GM18508 (cell line): ENCODE results near the gene PRDM8.

Source experiments
- ATAC-seq: cut with Tn5 transposase; IDR thresholded peaks from one replicate; pipeline ENCODE4 v1.9.1; 2021; ENCODE audit warnings: moderate number of reproducible peaks; ENCODE audit not compliant: insufficient read depth, unreplicated experiment

The PRDM8 gene

GRCh38 chr4:80199004-80199560 lies 1.8 kb downstream of the PRDM8 start:
- no peak for ATAC-seq

GRCh38 chr4:80199947-80200346 lies 2.6 kb downstream of the PRDM8 start:
- ATAC-seq, result no peak

DNA sequence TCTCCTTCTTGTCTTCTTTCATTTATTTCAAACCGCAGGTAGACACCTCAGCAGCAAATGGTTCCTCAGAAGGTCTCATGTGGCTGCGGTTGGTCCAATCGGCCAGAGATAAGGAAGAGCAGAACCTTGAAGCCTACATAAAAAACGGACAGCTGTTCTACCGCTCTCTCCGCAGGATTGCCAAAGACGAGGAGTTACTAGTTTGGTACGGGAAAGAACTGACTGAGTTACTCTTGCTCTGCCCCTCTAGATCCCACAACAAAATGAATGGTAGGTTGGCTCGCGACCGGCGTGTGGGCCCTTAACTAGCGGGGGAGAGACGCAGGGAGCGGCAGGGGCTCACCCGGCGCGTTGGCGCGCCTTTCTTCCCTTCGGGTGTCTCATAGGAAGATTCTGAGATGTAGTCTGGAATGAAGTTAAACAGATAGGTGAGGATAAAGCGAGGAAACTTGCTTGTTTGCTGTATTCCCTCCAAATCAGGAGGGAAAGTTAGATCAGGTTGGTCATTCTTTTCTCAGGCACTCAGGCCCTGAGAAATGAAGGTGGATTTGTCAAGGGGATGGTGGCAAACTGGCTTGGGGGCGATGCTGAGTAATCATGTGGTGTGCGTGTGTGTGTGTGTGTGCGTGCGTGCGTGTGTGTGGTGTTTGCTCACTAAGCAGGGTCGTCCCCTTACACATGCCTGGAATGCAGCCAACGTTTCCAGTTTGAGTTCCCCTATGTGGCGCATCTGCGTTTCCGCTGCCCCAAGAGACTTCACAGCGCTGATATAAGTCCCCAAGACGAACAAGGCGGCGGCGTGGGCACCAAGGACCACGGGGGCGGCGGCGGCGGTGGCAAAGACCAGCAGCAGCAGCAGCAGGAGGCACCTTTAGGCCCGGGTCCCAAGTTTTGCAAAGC lies 4.2 kb downstream of the PRDM8 start:
- peak; percentile 7 for ATAC-seq

- ATAC-seq, result peak; percentile 51
These were observed 4.9 kb downstream of the PRDM8 start for GRCh38 chr4:80202190-80202711.

DNA sequence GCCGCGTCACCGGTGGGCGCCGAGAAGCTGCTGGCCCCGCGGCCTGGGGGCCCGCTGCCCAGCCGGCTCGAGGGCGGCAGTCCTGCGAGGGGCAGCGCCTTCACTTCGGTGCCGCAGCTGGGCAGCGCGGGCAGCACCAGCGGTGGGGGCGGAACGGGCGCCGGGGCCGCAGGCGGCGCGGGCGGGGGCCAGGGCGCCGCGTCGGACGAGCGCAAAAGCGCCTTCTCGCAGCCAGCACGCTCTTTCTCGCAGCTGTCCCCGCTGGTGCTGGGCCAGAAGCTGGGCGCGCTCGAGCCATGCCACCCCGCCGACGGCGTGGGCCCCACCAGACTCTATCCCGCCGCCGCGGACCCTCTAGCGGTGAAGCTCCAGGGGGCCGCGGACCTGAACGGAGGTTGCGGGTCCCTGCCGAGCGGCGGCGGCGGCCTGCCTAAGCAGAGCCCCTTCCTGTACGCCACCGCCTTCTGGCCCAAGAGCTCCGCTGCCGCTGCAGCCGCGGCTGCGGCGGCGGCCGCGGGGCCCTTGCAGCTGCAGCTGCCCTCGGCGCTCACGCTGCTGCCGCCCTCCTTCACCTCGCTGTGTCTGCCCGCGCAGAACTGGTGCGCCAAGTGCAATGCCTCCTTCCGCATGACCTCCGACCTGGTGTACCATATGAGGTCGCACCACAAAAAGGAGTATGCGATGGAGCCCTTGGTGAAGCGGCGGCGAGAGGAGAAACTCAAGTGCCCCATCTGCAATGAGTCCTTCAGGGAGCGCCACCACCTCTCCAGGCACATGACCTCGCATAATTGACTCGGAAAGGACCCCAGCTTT lies 5.6 kb downstream of the PRDM8 start:
- no peak for ATAC-seq

DNA sequence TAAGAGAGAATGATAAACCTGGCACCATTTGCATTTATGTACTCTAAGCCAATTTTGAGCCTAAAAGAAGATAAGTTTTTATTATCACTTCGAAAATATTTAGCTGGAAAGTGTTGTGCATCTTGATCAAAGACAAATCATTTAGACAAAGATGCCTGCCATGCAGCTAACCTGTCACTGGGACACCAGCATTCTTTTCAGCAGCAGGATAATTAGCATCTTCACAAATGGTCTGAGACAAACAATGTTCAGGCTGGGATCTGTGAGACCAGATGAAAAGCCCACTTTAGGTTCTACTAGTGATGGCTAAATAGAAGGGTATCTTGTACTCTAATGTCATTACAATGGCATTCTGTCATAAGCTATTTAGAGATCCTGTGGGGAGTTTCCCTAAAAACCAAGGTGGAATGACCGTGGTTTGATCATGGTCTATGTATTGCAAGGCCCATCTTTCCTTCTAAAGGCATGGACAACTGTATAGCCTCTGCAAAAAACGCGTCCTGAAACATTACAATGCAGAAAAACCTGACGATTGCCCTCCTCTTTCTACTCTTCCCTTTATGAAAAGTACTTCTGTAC lies 7.2 kb downstream of the PRDM8 start:
- no peak for ATAC-seq

DNA sequence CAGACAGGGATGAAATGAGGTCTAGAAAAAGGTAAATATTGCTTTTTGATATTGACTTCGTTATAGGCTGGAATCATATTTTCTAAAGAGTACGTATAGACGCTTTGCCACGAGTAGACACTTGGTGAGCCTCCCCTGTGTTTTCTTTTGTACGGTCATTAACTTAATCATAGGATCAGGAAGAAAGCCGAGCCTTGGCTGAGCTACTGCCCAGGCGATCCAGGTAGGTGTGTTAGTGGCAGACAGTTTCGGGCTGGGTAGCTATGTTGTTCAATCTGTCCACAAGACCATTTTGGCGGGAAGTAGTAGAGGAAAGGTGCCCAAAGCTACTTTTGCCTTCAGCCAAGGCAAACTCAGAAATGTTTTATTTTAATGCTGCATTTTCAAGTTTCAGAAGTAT lies 8.8 kb downstream of the PRDM8 start:
- no peak for ATAC-seq

- no peak for ATAC-seq
These were observed 9.3 kb downstream of the PRDM8 start for GRCh38 chr4:80206521-80207171.

DNA sequence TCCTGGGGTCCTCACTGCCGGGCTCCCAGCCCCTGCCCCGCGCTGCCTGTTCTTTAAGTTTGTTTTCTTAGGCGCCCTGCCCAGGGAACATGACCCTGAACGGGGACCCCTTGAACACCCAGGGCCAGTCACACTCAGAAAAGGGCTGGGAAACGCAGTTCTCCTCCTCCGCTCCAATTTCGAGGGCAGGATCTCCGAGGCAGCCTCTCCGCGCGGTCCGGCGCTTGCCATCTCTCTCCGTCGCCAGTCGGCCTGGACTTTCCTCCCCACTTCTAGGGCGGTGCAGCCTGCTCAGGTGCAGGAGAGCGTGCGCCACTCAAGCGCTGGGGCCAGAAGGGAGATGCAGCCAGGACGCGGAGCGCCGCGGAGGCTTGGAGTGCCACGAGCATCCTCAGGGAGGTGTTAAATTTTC lies 9.9 kb downstream of the PRDM8 start:
- ATAC-seq, result no peak

DNA sequence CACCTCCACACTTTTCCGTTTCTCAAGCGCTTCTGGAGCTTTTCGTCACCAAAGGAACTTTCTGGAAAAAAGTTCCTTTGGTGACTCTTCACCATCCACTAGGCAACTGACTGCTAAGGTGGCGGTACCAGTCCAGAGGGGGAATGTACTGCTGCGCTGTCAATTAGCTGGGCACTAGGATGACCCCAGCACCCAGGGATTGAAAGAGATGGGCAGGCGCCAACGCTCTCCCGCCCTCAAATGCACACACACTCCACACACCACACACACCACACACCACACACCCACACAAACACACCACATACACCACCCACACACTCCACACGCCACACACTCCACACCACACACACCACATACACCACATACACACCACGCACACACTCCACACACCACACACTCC lies 10.4 kb downstream of the PRDM8 start:
- ATAC-seq, result no peak

DNA sequence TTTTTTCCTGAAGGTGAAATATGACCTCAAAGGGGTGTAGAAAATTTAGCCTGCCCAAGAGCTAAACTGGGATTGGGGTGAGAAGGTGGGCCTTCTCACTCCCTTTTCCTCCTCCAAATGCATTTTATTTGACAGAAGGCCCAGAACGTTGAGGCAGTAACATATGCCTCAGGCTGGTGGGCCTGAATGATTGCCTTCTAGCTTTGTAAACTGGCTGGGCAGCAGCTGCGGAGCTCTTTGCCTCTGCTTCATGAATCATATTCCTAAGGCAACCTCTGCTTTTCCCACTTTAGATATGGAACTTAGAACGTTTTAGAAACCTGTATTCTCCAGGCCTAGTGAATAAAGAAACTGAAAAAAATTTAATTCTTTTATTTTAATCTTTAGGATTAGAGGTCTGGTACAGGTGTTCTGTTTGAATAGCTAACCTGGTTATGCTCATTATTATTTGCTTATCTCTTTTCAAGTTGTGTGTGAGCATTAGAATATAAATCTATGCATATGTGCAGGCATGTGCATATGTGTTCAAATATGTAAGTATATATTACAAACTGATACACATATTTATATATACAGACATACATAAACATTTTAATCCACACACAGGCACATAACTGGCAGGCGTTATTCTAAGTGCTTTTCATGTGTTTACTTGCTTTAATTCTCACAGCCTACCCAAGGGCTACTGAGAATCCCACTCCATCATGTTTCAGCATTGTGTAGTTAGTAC lies 11.5 kb downstream of the PRDM8 start:
- no peak for ATAC-seq

DNA sequence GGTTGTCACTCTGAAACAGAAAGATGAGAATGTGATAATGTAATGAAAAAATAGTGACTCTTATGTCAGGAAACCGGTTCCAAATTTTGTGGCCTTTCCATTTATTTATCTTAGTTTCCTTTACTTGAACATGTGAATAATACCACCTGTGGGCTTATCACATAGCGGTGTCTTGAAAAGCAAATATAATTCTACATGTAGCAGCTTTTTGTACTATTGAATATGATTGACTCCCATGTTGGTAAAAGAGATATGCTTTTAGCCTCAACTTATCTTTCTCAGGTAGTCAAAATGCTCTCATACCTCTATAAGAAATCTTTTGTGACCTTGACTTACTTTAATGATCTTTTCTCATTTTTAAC lies 12.0 kb downstream of the PRDM8 start:
- no peak for ATAC-seq

GRCh38 chr4:80210549-80210948 lies 13.2 kb downstream of the PRDM8 start:
- no peak for ATAC-seq

DNA sequence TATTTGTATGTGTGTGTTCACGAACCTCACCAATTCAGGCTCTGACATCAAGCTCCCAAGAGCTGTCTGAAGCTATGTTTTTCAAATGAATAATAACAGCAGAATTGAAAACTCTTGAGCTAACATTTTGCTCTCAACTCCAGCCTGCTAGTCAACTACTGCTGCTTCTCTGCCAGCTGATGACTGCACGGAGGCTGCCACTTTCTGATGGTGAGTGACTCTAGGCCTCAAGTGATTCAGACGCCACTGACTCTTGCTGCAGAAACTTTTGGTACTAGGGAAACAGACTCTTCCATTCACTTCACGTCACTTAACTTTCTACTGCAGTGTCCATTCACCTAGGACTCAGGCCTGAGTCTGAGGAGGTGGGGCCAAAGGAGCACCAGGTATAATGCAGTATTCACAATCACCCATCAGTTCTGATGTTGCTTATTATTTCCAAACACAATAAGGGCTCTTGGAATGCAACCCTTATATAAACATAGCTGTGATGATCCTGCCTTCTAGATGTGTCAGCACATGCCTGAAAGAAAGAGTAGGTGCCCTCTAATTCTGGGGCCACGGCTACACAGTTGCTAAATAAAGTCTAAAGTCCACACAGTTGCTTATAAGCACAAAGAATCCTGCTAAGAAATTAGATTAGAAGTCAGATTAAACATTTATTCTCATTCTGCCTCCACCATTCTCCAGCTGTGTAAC lies 16.0 kb downstream of the PRDM8 start:
- ATAC-seq, result no peak

GRCh38 chr4:80215449-80216052 lies 18.2 kb downstream of the PRDM8 start:
- ATAC-seq, result no peak

DNA sequence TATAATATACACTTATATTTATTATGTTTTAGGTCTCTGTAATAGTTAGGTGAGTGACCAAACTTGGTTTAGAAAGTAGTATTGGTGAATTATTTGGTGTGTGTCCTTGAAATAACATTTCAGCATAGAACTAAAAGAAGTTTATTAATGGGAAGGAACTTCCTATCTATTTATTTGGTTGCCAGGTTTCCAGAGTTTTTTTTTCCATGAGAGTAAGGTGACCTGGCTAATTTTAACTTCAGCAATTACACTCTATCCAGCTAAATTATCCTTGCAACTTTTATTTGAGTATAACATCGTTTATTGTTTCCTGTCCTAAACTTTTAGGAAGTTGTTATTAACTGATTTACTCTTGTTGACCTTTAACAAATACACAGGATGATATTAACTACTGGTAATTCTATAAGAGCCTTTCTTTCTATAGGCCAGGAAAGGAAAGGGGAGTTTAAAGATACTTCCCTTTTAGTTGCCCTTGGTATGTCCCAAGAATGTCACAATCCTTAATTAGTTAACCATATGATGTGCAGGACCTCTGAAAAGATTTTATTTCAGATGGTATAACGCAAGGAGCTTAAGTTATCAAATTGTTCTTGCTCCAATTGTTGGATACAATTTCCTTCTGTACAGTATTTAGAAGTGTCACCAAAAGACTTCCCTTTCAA lies 18.9 kb downstream of the PRDM8 start:
- ATAC-seq, result no peak

DNA sequence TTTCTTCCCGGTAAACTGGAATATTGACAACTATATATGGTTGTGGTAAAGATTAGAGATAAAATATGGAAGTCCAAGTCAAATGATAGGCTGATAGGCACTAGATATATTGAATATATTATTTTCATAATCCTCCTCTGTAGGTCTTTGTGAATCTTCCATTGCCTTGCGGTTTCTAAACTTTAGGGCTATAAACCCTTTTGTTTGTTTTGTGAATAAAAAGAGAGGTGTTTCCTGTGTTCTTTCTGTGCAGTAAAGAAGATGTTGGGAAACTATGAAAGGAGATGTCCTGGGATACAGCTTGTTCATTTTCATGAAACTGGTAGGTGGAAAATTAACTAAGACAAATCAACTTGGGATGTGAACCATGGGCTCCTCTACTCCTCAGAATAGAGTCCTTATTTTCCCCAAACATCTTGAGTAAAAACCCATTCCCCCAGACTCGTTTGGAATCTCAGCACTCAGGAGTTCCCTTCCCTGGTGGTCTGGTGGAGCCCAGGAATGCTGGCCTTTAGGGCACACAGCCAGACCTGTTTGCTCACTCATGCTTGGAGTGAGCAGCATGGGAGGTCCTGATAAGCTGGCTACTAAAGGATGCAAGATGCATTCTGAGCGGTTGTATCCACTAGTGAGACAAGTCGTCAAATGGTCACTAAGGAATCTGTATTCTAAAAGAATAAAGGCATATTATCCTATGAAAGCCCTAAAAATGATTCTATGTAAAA lies 22.2 kb downstream of the PRDM8 start:
- no peak for ATAC-seq
